SW 1271 (cell line): Measurements from ENCODE around the gene SOCS7.

Source experiments
- DNase-seq, 2 experiments: peaks; one replicate each; lab custom pipeline; 2025; lab: John Stamatoyannopoulos, UW

SOCS7 gene, protein sequence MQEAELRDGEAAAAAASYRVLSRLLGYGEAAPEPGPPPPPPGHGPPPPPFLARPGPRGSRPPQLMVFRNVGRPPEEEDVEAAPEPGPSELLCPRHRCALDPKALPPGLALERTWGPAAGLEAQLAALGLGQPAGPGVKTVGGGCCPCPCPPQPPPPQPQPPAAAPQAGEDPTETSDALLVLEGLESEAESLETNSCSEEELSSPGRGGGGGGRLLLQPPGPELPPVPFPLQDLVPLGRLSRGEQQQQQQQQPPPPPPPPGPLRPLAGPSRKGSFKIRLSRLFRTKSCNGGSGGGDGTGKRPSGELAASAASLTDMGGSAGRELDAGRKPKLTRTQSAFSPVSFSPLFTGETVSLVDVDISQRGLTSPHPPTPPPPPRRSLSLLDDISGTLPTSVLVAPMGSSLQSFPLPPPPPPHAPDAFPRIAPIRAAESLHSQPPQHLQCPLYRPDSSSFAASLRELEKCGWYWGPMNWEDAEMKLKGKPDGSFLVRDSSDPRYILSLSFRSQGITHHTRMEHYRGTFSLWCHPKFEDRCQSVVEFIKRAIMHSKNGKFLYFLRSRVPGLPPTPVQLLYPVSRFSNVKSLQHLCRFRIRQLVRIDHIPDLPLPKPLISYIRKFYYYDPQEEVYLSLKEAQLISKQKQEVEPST

DNA sequence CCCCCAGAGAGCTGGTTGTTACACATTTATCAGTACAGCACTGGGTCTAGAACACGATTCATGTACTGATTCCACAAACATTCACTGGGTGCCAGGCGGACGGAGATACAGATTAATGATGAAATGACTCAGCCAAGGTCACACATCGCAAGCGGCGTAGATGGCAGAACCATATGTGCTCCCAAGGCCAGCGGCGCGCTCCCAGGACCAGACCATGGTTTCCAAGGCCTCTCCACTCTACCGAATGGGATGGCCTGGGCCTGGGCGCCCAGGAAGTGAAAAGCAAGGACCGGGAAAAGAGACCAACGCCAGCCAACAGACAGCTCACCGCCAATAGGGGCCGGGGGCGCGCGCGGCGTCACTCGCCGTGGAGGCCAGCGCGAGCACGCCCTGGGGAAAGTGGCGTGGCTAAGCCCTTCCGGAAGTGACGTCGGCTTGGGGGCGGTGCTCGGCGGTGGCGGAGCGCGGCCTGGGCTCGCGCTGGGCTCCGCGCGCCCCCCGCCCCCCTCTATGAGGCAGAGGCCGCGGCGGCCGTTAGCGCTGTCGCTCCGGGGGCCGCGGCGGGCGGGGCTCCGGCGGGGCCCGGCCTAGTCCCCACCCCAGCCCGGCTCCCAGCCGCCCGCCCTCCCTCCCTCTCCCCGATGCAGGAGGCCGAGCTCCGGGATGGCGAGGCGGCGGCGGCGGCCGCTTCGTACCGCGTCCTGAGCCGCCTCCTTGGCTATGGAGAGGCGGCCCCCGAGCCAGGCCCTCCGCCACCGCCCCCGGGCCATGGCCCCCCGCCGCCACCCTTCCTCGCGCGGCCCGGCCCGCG lies at the start of gene SOCS7:
TSS of gene SOCS7 (plus strand) at position 433 of the 811 bp plus-strand sequence. CDS start at position 642, 209 bp downstream.
- peak; percentile 86 to 93 for DNase-seq

DNA sequence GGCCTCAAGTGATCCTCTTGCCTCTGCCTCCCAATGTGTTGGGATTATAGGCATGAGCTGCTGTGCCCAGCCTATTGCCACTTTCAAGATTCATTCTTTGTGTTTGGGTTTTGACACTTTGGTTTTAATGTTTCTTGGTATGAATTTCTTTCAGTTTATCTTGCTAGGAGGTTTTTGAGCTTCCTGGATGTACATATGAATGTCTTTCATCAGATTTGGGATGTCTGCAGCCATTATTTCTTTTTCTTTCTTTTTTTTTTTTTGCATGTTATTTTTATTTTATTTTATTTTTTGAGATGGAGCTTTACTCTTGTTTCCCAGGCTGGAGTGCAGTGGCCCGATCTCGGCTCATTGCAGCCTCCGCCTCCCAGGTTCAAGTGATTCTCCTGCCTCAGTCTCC lies 36.1 kb upstream of the SOCS7 start:
- no peak for DNase-seq

DNA sequence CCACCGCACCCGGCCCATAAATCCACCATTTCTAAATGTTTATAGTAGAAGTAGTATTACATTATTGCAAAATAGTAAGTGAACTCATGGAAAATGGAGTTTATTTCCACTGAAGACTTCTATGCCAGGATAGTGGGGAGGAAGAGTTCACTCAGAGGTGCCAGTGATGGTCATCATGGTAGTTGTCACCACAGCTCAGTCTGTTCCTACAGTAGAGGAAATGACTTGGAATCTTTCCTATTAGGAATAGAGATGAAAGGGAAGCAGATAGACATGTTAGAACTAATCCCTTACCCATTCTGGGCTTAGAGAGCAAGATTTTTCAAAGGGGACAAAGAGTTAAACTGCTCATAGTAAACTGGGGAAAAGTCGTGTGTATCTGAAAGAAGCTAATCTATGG lies 34.6 kb upstream of the SOCS7 start:
- DNase-seq: no peak

DNA sequence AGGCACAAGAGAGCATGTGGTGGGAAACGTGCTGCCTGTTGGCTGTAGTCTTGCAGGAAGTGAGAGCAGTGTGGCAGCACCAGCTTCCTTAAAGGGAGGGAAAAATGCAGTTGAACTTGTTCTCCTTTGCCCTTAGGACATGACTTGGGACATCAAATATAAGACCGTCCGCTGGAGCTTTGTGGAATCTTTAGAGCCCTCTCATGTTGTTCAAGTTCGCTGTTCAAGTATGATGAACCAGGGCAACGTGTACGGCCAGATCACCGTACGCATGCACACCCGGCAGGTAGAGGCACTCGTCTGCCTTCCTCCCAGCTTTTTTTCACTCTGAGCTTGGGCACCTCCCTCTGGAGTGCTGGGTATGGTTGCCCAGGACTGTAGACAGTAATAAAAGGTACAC lies 31.2 kb upstream of the SOCS7 start:
- DNase-seq: no peak

DNA sequence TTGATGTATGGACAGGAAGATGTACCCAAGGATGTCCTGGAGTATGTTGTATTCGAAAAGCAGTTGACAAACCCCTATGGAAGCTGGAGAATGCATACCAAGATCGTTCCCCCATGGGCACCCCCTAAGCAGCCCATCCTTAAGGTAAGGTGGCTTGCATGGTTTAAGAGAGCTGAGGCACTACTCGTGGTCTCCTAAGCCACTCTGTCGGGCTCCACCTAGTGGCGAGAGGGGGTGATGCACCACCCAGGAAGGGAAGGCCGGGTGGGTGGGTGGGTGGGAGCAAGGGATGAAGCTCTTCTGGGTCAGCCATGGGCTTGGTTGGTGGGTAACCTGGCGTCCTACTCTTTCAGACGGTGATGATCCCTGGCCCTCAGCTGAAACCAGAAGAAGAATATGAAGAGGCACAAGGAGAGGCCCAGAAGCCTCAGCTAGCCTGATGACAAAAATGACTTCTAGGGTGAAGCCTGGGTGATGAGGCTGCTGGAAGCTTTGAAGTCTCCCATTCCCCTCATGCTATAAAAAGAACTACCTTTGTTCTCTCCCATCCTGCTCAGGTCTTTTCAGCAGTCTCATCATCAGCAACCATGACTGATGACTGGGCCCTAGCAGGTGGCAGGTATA lies 29.4 kb upstream of the SOCS7 start:
- DNase-seq: peak in 1 of 2 experiments; percentile 30

DNA sequence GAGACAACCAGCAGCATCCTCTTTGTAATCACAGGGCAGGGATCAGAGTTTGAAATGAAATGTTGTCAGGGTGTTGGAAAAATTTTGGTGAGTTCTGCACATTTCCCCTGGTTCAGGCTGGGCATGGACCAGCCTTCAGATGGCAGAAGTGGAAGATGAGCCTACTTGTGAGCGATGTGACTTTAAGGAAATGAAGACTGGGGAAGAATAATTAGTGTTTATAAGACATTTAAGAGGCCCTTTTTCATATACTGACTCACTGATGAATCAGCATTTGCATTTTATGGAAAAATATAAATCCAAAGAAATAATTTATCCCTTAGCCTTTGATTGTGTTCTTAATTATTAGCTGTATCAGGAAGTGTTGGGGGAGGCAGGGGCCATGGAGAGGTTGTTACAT lies 28.7 kb upstream of the SOCS7 start:
- DNase-seq: no peak

DNA sequence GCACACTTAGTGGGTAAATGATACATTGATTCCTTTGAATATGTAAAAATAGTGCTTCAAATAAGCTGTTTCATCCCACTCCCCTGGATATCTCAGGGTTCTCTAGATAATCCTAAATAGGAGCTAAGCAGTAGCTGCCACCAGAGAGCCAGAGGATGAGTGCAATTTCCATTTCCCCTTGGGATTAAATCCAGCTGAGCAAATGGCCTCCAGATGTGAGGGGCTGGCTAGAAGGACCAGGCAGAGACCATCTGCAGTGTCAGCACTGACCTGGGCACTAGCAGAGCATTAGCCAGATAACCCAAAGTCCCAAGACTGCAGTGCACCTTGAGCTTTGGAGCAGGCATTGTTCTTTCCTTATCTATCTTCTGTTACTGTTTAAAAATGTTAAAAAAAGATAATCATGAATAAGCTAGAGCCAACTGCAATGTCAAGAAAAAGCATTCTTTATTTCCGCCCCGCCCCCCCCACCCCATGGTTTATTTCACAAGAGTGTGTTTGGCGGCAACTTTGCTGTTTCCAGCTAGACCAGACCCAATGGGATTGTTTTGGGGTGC lies 27.4 kb upstream of the SOCS7 start:
- no peak for DNase-seq

DNA sequence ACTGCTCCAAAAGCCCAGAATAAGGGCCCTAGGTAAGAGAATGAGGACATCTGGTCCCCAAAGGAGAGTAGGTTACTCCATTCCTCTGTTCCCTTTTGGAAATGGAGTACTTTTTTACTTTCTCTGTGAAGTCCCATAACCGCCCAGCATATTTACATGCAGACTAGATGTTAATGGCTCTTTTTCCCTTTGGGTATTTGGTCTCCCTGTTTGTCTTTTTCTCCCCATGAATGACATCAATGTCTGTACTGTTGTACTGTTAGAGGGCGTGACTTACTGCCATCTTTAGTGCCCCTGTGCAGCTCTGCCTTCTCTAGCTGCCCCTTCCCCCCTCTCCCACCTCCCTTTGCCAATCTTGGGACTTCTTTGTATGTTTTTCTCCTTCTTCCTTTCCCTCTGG lies 26.9 kb upstream of the SOCS7 start:
- DNase-seq: no peak

DNA sequence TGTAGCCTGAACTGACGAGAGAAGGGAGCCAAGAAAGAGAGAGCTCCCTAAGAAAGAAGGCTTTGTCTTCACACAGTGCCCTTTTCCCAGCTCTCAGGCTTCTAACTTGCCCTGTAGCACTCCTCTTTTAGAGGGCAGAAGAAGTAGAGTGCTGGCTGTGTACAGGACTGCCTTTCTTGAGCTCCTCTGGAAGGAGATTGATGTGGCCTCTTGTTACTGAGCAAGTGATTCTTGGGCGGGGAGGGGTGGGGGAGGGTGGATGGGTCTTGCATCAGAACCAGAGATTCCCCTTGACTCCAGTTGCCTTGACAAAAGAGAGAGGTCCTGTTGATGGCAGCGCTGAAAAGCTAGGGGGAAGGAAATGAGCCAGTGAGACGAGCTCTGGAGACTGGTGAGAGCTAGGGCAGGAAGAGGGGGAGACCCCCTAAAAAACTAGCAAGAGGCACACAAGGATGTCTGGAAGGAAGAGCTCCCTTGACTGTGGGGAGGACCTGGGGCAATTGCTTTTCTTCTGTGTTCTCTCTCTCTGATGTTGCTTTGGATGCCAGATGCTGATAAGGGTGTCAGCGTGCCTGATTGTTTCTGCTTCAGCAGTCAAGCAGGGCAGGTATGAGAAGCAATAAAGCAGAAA lies 26.3 kb upstream of the SOCS7 start:
- DNase-seq: no peak

DNA sequence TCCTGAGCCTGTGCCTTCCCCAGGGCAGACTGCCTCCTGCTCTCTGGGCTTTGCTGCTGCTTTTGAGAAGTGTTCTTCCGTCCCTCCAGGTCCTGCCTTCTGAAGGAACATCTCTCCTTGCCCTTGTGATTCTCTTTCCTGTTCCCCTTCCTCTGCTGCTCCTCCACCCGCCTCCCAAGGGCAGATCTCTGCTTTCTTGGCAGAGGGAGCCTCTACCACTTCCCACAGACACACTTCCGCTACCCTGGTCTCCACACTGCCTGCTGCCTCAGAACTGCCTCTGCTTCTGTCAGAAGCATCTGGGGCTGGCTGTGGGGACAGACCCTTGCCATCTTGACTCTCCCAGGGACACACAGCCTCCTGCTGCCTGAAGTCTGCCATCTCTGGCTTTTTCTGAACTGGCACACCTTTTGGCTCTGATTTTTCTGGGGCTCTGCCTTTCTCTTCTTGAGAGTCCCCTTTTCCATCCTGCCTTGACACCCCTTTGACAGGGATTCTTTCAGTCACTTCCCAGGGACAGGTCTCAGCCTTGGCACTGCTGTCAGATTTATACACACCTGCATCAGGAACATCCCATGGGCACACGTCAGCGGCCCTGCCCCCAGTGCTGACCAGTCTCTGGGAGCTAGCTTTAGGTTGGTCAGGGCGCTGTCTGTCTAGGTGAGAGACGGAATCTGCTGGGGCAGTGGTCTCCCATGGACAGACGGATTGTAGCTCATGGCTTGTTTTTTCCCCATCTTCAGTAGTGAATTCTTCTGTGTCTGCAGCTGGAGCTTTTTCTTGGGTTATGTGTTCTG lies 24.4 kb upstream of the SOCS7 start:
- DNase-seq: no peak

DNA sequence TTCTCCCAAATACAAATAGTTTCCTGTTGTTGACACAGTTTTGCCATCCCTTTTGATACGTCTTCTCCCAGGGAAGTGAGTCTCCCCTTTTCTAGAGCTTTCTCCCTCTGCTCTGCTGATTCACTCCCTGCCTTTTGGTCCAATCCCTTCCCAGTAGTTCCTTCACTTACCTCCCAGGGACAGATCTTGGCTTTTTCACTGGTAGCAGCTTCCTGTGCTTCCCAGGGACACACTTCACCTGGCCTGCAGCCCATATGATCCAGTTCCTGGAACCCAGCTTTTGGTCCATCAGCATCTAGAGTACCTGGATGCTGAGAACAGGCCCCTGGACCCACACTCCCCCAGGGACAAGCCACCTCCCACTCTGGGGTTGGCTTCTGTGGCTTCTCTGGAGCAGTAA lies 23.7 kb upstream of the SOCS7 start:
- DNase-seq: no peak

DNA sequence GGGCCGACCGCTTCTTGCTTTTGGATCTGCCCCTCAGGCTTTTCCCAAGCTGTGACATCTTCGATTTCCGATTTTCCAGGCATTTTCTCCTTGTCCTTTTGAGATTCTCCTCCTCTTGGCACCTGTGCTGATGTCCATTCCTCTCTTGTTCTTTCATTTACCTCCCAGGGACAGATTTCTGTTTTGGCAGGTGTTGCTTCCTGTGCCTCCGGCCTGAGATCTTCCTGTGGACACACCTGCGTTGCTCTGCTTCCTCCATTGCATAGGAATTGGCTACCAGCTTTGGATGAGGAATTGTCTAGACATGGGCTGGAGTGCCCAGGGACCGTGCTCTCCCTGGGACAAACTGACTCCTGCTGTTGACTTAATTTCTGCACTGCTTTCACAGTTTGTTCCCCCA lies 23.0 kb upstream of the SOCS7 start:
- no peak for DNase-seq

DNA sequence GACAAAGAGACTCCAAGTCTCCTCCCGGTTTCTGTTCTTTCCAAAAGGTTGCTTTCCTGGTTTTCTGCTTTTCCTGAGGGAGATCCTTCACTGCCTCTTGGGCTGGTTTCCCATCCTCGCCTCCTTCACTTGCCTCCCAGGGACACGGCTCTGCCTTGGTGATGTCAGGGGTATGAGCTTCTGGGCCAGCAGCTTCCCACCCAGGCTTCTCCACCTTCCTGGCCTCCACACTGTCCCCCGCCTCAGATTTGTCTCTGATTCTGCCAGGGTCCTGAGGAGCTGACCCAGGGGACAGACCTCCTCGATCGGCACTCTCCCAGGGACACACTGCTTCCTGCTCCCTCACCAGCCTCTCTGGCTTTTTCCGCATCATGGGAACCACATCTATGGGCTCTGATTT lies 22.4 kb upstream of the SOCS7 start:
- no peak for DNase-seq

DNA sequence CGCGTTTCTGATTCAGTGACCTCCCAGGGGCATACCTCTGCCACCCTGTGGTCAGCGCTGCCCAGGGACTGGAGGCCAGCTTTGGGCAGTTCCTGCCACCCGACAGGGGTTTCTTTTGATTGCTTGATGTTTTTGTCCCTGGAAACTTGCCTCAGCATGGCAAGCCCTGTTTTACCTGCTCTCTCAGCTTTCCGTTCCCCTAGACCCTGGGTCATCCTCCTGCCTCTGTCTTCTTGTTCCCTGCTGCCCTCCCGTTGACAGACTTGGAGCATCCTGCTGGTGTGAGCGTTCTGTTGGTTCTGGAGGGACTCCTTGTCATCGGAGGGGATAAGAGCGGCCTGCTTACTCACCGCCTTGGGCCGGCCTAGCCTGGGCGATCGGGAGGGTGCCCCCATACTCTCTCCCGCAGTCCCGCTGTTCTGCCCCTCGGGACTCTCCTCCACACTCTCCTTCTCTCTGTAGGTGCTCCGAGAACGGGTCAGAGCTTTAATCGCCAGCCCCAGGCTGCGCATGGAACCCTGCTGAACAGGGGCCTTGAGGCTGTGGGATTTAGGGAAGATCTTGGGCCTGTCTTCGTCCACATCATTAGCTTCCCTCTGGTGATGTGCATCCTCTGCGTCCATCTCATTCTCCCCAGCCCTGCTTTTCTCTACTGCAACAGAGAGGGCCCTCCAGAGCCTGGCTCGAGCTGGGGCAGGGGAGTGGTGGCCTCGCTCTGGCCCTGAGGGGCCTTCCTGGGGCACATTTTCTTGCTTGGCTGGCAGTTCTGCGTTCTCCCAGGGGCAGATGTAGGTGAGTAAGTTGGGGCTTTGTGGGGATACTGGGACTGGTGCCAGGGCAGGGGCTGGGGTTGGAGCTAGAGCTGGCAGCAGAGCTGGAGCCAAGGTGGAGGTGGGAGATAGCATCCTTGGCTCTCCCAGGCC lies 21.6 kb upstream of the SOCS7 start:
- DNase-seq: no peak

DNA sequence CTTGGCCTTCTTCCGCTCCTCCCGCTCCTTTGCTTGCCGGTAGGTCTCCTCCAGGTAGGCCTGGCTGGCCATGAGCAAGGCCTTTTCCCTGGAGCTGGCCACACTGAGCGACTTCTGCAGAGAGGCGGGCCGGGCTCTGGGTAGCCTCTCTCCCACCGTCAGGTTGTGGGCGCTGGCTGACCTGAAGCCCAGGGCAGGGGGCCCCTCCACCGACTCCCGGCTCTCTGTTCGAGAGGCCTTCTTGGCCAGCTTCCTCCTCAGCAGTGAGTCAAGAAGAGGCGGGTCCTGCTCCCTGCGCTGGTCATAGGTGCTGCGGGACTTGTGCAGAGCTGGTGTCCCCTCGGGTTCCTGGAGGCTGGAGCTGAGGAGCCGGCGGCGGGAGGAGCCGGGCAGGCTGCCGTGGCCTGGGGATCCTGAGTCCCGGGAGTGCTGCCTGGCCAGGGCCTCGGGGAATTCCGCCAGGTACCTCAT lies 20.7 kb upstream of the SOCS7 start:
- DNase-seq: no peak

DNA sequence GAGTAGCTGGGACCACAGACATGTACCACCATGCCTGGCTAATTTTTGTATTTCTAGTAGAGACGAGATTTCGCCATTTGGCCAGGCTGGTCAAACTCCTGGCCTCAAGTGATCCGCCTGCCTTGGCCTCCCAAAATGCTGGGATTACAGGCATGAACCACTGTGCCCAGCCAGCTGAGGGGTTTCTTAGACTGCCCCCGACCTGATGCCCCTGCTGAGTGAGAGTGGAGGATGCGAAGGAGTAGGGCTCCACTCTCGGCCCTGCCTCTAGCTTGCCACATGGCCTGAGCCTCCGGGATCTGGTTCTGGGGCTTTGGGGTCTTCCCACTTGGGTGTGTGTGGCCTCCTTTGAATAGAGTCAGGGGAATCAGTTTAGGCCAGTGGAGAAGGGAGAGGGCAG lies 18.9 kb upstream of the SOCS7 start:
- DNase-seq: no peak

DNA sequence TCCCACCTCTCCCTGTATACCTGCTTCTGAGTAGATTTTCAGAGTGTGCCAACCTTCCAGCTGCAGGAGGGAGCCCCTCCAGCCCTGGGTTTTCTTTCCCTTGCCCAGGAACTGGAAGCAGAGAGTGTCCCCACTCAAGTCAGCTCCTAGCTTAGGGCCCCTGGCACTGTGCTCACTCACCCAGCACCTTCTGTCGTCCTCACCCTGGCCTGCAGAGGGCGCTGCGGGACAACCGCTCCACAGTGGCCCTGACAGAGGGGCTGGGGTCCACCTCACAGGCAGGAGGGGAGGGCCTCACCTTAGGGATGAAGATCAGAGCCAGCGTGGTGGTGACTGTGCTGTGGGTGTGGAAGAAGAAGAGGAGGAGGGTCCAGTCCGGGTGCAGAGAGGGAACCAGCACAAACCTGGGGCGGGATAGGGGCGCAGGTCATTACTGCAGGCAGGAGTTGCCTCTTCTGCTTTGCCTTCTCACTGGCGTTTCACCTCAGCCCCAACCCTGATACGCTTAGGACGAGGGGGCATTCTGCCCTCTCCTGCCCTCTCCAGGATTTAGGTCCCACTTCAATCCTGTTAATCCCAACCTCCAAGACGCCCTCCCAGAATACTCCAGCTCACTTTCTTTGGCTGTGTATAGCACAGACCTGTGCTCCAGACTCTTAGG lies 17.9 kb upstream of the SOCS7 start:
- DNase-seq: no peak

DNA sequence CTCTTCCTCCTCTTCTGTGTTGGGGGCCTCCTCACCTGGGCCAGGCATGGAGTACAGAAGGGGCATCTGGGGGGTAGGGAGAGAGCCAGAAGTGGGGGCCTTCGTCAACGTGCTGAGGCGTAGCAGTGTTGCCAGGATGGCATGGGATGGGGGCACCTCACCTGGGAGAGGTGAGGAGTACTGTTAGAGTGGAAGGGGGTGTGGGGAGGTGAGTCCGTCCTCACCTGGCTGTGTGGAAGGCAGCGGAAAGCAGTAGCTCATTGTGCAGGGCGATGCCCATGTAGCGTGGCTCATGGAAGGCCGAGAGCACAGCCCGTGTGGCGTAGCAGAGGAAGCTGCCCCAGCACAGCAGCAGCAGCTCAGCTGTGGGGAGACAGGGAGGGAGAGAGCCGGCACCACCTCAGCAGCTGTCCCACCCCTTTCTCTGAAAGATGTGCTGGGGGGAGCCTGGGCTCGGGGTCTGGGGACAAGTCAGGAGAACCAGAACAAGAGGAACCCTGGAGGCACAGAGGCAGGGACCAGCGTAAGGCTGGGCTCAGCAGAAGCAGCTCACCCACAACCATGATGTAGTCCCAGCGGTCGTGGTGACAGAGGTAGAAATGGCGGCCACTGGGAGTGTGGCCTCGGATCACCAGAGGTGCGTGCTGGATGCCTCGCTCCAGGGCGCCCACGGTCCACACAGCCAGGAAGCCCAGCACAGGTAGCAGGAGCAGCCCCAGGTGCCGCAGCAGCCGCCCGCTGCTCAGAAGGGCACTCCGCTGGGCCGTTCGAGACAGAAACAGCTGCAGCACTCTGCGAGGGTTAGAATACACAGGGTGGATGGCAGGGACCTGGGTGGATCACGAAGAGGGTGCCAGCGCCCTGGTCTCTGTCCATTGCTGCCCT lies 16.9 kb upstream of the SOCS7 start:
- DNase-seq: no peak
